ENCODE data around the gene PDCD2L.
"Not testable (repeated sequence)": the region's sequence is repeated elsewhere in the genome, so short reads cannot be mapped to it uniquely, and the experiment has no call there.

The PDCD2L gene

GRCh38 chr19:34399886-34400285, 4.3 kb upstream of the PDCD2L start:
- TF ChIP-seq CTCF (IDR thresholded peaks at IDR 0.05), result no peak
- Histone ChIP-seq H3K4me3 (no peak overlapping the region), H3K27ac (no peak overlapping the region)
- no peak for DNase-seq (ENCODE audit: low spot score)

GRCh38 chr19:34400844-34401243, 3.4 kb upstream of the PDCD2L start:
- H3K4me3 ChIP-seq; DNase-seq (ENCODE audit: low spot score); H3K27ac ChIP-seq: not testable (repeated sequence)

GRCh38 chr19:34402074-34402600, 2.1 kb upstream of the PDCD2L start:
- TF ChIP-seq CTCF (IDR thresholded peaks at IDR 0.05), result no peak
- DNase-seq (ENCODE audit: low spot score), result no peak
- H3K27ac ChIP-seq, result no peak overlapping the region
- no peak overlapping the region for H3K4me3 ChIP-seq

GRCh38 chr19:34403784-34404108, 453 bp upstream of the PDCD2L start:
- no peak for DNase-seq (ENCODE audit: low spot score)
- TF ChIP-seq CTCF (IDR thresholded peaks at IDR 0.05), result no peak
- Histone ChIP-seq H3K4me3 (peak overlapping the region; percentile 94), H3K27ac (peak overlapping the region in 1 of 2 donors; percentile 43)

GRCh38 chr19:34405892-34406660, 1.9 kb downstream of the PDCD2L start:
- no peak for DNase-seq (ENCODE audit: low spot score)
- TF ChIP-seq CTCF (IDR thresholded peaks at IDR 0.05), result no peak
- Histone ChIP-seq H3K4me3 (no peak overlapping the region), H3K27ac (no peak overlapping the region)

GRCh38 chr19:34408411-34408810, 4.2 kb downstream of the PDCD2L start:
- no peak overlapping the region for H3K4me3 ChIP-seq
- no peak for TF ChIP-seq CTCF (IDR thresholded peaks at IDR 0.05)
- H3K27ac ChIP-seq, result no peak overlapping the region
- peak; percentile 28 for DNase-seq (ENCODE audit: low spot score)

GRCh38 chr19:34409189-34410164, 5.3 kb downstream of the PDCD2L start:
- Histone ChIP-seq H3K4me3 (no peak overlapping the region), H3K27ac (no peak overlapping the region)
- no peak for TF ChIP-seq CTCF (IDR thresholded peaks at IDR 0.05)
- peak; percentile 55 for DNase-seq (ENCODE audit: low spot score)
